SK-MEL-5 (cell line): ENCODE data around the gene PIP4K2C. TPM values are rescaled to one million over a fixed set of nuclear protein-coding genes. Genes with fewer than 3 reads are reported as not detected.
"Not testable (repeated sequence)": the region's sequence is repeated elsewhere in the genome, so short reads cannot be mapped to it uniquely, and the experiment has no call there.

ENCODE experiments used
- DNase-seq: peaks from one replicate; pipeline ENCODE4 v3.0.0-alpha.2; 2016; ENCODE audit warnings: low read depth, low spot score
- in situ Hi-C: cut with HindIII; loops from 2 replicates; pipeline ENCODE4 v1.10.0; 2016; ENCODE audit warnings: low sequenced_read_pairs, high pct_unique_total_duplicates, low pct_unique_long_range_greater_than_20kb
- total RNA-seq: library from RNA; depleted of rRNA; stranded (reverse); fragments of >200 nt; shearing (Covaris generic); gene quantifications from 2 replicates; pipeline ENCODE4 v1.2.3, GENCODE V29; 2014; rRNA removed

Gene PIP4K2C
- total RNA-seq, 1 experiment from 2014 or later, result 48.4 TPM

DNA sequence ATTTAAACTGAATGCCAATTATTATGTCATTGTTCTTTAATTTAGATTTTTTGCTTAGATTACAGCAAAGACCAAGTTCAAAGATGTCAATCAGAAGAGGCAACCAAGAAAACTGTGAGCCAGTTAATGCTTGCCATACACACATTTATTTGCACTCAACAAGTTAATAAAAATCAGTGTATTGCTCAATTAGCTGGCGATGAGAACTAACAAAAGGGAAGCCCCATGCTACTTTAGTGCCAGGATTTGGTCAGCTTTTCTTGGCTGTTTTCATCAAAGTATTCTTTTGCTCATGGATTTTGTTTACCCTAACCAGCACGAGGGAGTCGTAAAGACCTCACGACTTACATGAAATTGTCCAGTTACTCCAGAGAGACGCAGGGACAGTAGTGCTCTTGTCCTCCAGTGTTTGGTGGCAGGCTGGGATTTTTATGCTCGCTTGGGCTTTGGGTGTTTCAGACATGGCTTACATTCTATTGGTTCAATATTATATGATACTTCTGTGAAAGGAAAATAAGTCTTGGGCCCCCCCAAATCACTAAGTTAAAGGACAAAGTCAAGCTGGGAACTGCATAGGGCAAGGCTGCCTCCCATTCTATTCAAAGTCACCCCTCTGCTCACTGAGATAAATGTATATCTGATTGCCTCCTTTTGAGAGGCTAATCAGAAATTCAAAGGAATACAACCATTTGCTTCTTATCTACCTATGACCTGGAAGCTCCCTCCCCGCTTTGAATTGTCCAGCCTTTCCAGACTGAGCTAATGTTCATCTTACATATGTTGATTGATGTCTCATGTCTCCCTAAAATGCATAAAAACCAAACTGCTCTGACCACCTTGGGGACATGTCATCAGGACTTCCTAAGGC, 49.4 kb downstream of the PIP4K2C start:
- in situ Hi-C loops, result no loop called here
- DNase-seq, result no peak

DNA sequence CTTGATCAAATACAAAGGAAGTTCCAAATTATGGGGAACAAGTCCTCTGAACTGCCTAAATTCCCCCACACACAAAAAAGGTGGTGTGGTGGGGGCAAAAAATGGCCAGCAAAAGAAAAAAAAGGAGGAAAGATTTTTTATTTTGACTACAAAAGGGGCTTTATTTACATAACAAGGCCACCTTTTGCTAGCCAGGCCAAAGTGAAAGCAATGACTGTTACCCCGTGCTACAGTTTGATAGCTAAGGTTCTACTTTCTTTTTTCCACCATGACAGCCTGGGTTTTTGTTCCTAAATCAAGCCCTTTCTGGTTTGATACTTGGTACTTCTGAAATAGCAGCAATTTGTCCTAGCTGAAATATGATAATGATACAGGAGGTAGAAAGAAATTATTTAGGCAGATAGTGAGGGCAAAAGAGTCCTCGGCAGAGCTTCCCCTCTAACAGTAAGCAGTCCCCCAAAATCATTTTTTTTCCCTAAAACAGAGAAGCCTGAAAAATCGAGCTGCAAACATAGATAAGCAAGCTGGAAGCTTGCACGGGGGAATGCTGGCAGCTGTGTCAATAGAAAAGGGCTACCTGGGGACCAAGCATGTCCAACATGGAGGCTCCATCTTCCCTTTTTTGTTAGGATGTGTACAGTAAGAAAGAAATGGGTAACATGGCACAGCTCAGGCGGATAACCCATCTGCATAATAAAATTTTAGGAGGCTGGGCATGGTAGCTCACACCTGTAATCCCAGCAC, 50.9 kb downstream of the PIP4K2C start:
- in situ Hi-C loops, result no loop called here
- DNase-seq, result no peak

DNA sequence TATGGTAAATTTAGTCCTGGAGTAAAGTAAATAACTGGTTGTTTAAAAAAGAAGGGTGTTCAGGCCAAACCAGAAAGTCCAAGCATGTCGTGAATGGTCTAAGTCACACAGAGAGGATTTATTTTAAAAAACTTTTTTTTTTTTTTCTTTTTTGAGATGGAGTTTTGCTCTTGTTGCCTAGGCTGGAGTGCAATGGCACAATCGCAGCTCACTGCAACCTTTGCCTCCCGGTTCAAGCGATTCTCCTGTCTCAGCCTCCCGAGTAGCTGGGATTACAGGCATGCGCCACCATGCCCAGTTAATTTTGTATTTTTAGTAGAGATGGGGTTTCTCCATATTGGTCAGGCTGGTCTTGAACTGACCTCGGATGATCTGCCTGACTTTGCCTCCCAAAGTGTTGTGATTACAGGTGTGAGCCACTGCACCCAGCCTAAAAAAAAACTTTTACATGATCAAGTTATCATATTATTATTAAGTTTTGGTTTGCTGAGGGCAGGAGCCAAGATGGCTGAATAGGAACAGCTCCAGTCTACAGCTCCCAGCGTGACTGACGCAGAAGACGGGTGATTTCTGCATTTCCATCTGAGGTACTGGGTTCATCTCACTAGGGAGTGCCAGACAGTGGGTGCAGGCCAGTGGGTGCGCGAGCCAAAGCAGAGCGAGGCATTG, 55.1 kb downstream of the PIP4K2C start:
- not testable (repeated sequence) for DNase-seq

GRCh38 chr12:57646659-57647049, 55.7 kb downstream of the PIP4K2C start:
- DNase-seq, in situ Hi-C loops: not testable (repeated sequence)

More for the DNA sequence above, 55.1 kb downstream of the PIP4K2C start:
- in situ Hi-C loops, result not testable (repeated sequence)

Other genes starting within 250 kb of the PIP4K2C start
- 15.2 and 19.0 TPM in 2 replicates for gene R3HDM2, start 160.1 kb upstream of the PIP4K2C start, total RNA-seq
- gene INHBC, start 156.4 kb upstream of the PIP4K2C start, total RNA-seq, result not detected in 2 replicates
- gene INHBE, start 135.9 kb upstream of the PIP4K2C start, total RNA-seq, result 0.34 TPM in 1 of 2 replicates, not detected in the other
- gene GLI1, start 131.4 kb upstream of the PIP4K2C start, total RNA-seq, result 0.16 and 1.9 TPM in 2 replicates
- not detected in 2 replicates for gene ARHGAP9, start 111.3 kb upstream of the PIP4K2C start, total RNA-seq
- gene MARS1, start 103.1 kb upstream of the PIP4K2C start, total RNA-seq, result 148 and 151 TPM in 2 replicates
- 103 and 117 TPM in 2 replicates for gene DDIT3, start 70.7 kb upstream of the PIP4K2C start, total RNA-seq
- 6.6 and 6.8 TPM in 2 replicates for gene MBD6, start 68.4 kb upstream of the PIP4K2C start, total RNA-seq
- 86.2 and 93.8 TPM in 2 replicates for gene DCTN2, start 44.0 kb upstream of the PIP4K2C start, total RNA-seq
- gene KIF5A, start 41.1 kb upstream of the PIP4K2C start, total RNA-seq, result 0.29 and 0.40 TPM in 2 replicates
- gene DTX3, start 13.6 kb downstream of the PIP4K2C start, total RNA-seq, result 13.6 and 14.1 TPM in 2 replicates
- gene ARHGEF25, start 20.2 kb downstream of the PIP4K2C start, total RNA-seq, result 13.2 and 16.3 TPM in 2 replicates
- 8.3 and 11.2 TPM in 2 replicates for gene B4GALNT1, start 42.0 kb downstream of the PIP4K2C start, total RNA-seq
- gene OS9, start 102.9 kb downstream of the PIP4K2C start, total RNA-seq, result 239 and 244 TPM in 2 replicates
- gene AGAP2, start 147.6 kb downstream of the PIP4K2C start, total RNA-seq, result 1.4 and 1.5 TPM in 2 replicates
- gene TSPAN31, start 153.8 kb downstream of the PIP4K2C start, total RNA-seq, result 34.6 and 38.2 TPM in 2 replicates
- gene CDK4, start 161.1 kb downstream of the PIP4K2C start, total RNA-seq, result 383 and 420 TPM in 2 replicates
- gene MARCHF9, start 163.9 kb downstream of the PIP4K2C start, total RNA-seq, result 11.9 and 12.5 TPM in 2 replicates
- 0.69 and 3.1 TPM in 2 replicates for gene CYP27B1, start 175.9 kb downstream of the PIP4K2C start, total RNA-seq
- 9.7 and 13.4 TPM in 2 replicates for gene METTL1, start 180.9 kb downstream of the PIP4K2C start, total RNA-seq
- 4.0 and 6.3 TPM in 2 replicates for gene EEF1AKMT3, start 181.4 kb downstream of the PIP4K2C start, total RNA-seq
- 77.3 and 80.2 TPM in 2 replicates for gene TSFM, start 191.6 kb downstream of the PIP4K2C start, total RNA-seq
- 0.75 and 0.77 TPM in 2 replicates for gene AVIL, start 227.5 kb downstream of the PIP4K2C start, total RNA-seq